ENCODE results near the gene FBXO9. TPM values are rescaled to one million over a fixed set of nuclear protein-coding genes. Genes with fewer than 3 reads are reported as not detected.

The FBXO9 gene
- total RNA-seq, 1 donor from 2014 or later: 34.1 TPM

- Histone ChIP-seq H3K9me3 (no peaks in the 10 kb centered on the region), H3K4me1 (no peaks in the 10 kb centered on the region)
- no peak for TF ChIP-seq CTCF (IDR thresholded peaks at IDR 0.05)
Measured at GRCh38 chr6:53144802-53145201, 79.6 kb downstream of the FBXO9 start.

GRCh38 chr6:53148684-53149083 is 83.5 kb downstream of the FBXO9 start, which contains the start of gene GCM1:
Gene GCM1 (minus strand): TSS chr6:53148841. CDS start chr6:53145632, 3,209 bp downstream.
- TF ChIP-seq CTCF (IDR thresholded peaks at IDR 0.05): no peak
- Histone ChIP-seq H3K27ac (no peak within 1 kb of the TSS), H3K4me3 (no peak within 1 kb of the TSS), H3K4me1 (no peaks in the 10 kb centered on the region), H3K9me3 (no peaks in the 10 kb centered on the region), H3K36me3 (no peaks in the 10 kb centered on the region), H3K27me3 (no peaks in the 10 kb centered on the region)
- no peak for DNase-seq (ENCODE audit: low spot score in 2 of 2)
- intact Hi-C loops (cut with DNase I): no loop called here

More at GRCh38 chr6:53144802-53145201, 79.6 kb downstream of the FBXO9 start:
- Histone ChIP-seq H3K27ac (no peak overlapping the region), H3K27me3 (no peaks in the 10 kb centered on the region), H3K36me3 (no peaks in the 10 kb centered on the region), H3K4me3 (no peak overlapping the region)
- DNase-seq (ENCODE audit: low spot score in 2 of 2): no peak
- intact Hi-C loops (cut with DNase I): no loop called here

Other genes starting within 250 kb of the FBXO9 start
- not detected for gene GSTA5, start 224.6 kb upstream of the FBXO9 start, total RNA-seq
- gene GSTA3, start 155.7 kb upstream of the FBXO9 start, total RNA-seq: not detected
- gene GSTA4, start 70.1 kb upstream of the FBXO9 start, total RNA-seq: 1.7 TPM
- 8.4 TPM for gene CILK1, start 3.6 kb upstream of the FBXO9 start, total RNA-seq
- not detected for gene GCM1, start 83.4 kb downstream of the FBXO9 start, total RNA-seq